GM18499 (cell line): ENCODE data around the gene WDR74.
"Not testable (repeated sequence)": the region's sequence is repeated elsewhere in the genome, so short reads cannot be mapped to it uniquely, and the experiment has no call there.

ENCODE experiments used
- ATAC-seq: cut with Tn5 transposase; IDR thresholded peaks from one replicate; pipeline ENCODE4 v1.9.1; 2021; ENCODE audit warnings: moderate number of reproducible peaks; ENCODE audit not compliant: insufficient read depth, unreplicated experiment

The WDR74 gene

GRCh38 chr11:62839050-62839945, at the start of gene WDR74:
TSS of gene WDR74 (minus strand) at chr11:62839590. CDS start at chr11:62839570, 20 bp downstream.
- ATAC-seq: peak; percentile 34

DNA sequence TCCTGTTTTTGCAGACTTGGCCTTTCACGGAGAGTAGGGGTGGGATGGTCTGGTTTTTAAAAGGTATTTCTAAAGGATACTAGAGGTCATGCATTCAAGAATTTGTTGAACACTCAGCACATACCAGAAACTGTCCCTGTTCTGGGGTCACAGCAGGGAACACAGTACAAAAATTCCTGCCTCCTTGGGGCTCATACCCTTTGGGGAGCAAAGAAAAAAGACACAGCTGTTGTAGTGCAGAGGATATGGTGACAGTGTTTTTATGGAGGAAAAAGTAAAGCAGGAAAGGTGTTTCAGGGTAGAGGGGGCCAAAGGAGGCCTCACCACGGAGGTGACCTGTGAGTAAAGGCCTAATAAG, 49.7 kb upstream of the WDR74 start:
- ATAC-seq: no peak

DNA sequence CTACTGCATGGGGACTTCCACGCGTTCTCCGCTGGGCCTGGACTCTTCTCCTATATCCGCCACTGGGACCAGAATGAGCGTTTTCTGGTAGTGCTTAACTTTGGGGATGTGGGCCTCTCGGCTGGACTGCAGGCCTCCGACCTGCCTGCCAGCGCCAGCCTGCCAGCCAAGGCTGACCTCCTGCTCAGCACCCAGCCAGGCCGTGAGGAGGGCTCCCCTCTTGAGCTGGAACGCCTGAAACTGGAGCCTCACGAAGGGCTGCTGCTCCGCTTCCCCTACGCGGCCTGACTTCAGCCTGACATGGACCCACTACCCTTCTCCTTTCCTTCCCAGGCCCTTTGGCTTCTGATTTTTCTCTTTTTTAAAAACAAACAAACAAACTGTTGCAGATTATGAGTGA, 49.0 kb upstream of the WDR74 start:
- no peak for ATAC-seq

GRCh38 chr11:62885137-62885750, 45.9 kb upstream of the WDR74 start:
- ATAC-seq: no peak

GRCh38 chr11:62883673-62884072, 44.3 kb upstream of the WDR74 start:
- no peak for ATAC-seq

- ATAC-seq: no peak
These were observed 43.6 kb upstream of the WDR74 start for GRCh38 chr11:62882788-62883501.

- ATAC-seq: no peak
These were observed 43.0 kb upstream of the WDR74 start for GRCh38 chr11:62882431-62882749.

- ATAC-seq: peak; percentile 32
These were observed 42.4 kb upstream of the WDR74 start for GRCh38 chr11:62881579-62882430.

- peak; percentile 38 for ATAC-seq
These were observed 41.6 kb upstream of the WDR74 start, which contains the start of gene SLC3A2 for GRCh38 chr11:62880803-62881578. TSS of gene SLC3A2 (plus strand) at chr11:62880896. CDS start at chr11:62881024, 128 bp downstream.

GRCh38 chr11:62880231-62880802, 40.9 kb upstream of the WDR74 start:
- no peak for ATAC-seq

DNA sequence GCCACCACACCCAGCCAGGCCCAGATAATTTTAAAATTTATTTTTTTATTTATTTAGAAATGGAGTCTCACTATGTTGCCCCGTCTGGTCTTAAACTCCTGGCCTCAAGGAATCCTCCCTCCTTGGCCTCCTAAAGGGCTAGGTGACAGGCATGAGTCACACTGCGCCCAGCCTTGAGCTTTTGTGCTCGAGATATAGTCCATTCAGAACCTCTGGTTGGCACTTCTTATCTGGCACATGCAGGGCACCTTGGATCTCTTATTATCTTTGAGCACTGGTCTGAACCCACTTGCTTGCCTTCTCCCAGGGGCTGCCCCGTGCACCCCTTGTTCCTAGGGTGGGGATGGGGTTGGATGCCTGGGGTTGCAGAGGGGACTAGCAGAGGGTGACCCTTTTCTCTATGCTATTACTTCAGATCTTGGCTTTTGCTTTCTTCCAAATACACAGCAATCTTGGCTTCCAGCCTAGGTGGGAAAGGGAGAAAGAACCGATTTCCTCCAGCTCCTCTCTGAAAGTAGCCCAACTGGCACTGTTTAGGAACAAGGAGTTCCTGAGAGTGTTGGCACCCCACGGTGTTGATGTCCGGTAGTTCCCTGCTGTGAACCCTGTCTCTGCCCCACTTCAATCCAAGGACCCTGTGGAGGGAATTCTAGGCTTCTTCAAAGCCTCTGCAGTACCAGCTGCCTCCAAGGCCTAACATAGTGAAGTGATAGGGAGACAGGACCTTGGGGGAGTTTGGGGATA, 40.0 kb upstream of the WDR74 start:
- no peak for ATAC-seq

DNA sequence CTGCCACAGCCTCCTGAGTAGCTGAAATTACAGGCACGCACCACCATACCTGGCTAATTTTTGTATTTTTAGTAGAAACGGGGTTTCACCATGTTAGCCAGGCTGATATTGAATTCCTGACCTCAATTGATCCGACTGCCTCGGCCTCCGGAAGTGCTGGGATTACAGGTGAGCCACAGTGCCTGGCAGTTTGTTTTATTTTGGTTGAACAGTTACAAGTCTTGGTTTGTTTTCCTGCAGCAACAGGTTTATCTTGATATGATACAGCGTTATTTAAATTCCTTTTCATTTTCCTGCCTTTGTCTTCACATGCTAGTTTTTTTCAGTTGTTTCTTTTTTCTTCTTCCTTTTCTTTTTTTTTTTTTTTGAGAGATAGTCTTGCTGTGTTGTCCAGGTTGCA, 37.3 kb upstream of the WDR74 start:
- no peak for ATAC-seq

DNA sequence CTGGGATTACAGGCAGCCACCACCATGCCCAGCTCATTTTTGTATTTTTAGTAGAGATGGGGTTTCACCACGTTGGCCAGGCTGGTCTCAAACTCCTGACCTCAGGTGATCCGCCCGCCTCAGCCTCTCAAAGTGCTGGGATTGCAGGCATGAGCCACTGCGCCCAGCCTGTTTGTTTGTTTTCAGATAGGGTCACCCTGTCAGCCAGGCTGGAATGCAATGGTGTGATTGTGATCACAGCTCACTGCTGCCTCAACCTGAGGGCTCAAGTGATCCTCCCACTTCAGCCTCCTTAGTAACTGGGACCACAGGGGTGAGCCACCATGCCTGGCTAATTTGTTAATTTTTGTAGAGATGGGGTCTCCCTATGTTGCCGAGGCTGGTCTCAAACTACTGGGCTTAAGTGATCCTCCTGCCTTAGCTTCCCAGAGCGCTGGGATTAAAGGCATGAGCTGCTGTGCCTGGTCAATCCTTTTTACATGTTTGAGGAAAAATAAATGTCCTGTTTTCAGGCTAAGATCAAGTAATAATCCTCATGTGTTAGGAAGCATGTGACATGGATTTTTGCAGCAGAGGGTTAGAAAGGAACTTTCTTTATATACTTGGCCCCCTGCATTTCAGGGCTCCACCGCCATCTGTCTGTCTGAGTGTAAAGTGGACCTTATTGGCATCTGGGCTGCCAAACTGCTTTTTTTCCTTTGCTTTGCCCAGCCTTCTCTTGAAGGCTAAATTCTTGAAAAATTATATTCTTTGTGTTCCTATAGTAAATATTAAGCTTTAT, 36.5 kb upstream of the WDR74 start:
- ATAC-seq: no peak

DNA sequence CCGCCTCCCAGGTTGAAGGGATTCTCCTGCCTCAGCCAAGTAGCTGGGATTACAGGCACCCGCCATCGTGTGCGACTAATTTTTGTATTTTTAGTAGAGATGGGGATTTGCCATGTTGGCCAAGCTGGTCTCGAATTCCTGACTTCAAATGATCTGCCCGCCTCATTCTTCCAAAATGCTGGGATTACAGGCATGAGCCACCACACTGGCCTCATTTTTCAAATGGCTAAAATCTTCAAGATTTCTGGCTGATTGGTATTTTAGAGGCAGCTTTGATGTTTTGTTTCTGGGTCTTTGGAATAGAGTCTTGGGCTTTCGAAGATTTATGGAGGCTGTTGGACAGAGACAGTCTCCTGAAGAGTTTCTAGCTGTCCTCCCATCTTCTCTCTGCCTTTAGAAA, 35.5 kb upstream of the WDR74 start:
- ATAC-seq: no peak

DNA sequence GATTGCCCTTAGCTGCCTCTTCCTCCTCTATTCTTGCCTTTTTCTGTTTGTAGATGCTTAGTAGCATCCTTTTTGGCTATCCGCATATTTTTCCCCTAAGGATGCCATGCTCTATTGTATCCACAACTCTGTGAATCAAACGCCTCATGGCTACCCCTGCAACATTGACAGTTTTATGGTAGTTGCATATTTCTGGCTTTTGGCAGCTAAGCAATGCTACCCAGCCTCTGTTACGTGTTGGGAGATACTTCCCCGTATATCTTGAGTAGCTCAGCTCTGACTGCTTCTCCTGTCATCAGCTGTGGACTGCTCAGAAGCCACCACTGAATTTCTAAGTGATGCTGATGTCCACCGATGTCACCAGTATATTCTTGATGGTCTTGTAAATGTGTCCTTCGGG, 26.2 kb upstream of the WDR74 start:
- no peak for ATAC-seq

DNA sequence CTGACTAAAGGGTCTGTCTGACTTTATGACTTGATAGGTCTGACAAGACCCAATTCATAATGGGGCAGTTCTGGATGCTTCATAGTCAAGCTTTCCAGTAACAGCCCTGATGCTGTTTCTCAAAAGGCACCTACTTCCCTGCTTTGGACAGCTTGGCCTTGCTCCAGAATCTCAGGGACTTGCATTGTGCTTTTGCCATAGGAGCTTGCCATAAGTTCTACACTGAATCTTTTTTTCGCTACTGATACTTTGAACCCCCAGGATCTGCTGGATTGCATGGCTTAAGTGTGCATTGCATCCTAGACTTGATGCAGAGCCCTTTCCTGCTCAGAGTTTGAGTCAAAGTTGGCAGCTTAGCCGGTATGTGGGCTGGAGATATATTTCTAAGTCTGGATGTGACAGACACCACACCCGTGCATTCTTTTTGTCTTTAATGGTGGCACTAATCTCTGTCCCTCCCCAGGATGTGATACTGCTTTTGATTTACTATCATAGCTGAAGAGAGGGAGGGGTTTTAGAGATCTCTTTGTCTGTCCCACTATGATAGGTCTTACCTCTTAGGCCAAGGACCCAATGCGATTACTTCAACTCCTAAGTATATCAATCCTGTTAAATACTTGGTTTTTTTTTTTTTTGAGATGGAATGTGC, 24.4 kb upstream of the WDR74 start:
- no peak for ATAC-seq

DNA sequence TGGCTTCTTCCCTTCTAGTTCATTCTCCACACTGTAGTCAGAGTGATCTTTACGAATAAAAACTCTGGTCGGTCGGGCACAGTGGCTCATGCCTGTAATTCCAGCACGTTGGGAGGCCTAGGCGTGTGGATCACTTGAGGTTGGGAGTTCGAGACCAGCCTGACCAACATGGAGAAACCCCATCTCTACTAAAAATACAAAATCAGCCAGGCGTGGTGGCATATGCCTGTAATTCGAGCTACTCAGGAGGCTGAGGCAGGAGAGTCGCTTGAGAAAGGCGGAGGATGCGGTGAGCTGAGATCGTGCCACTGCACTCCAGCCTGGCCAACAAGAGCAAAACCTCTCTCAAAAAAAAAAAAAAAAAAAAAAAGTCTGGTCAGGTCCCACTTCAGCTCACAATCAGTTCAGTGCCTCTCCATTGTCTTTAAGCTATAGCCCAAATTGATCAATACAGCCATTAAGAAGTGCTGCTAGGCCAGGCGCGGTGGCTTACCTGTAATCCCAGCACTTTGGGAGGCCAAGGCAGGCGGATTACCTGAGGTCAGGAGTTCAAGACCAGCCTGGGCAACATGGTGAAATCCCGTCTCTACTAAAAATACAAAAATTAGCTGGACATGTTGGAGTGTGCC, 22.3 kb upstream of the WDR74 start:
- not testable (repeated sequence) for ATAC-seq
